Gastrocnemius medialis (tissue), 4 donors: Measurements from ENCODE around the gene HCFC1. TPM values are rescaled to one million over a fixed set of nuclear protein-coding genes. Genes with fewer than 3 reads are reported as not detected.

Source experiments
- ATAC-seq, 2 donors: fragments of 150-250 bp; one replicate each; pipeline ENCODE4 v1.9.1; 2016
- DNase-seq, 2 donors: peaks; one replicate each; pipeline ENCODE4 v3.0.0-alpha.2; 2019
- H3K27ac ChIP-seq, 4 donors: fragments of 200-600 bp; sonication (generic); 1 replicate in 1 of 4; 2 replicates in 3 of 4; pipeline ENCODE4 v1.5.1; 2016 to 2018; ENCODE audit warnings: mild to moderate bottlenecking in 2 of 4, moderate library complexity in 1 of 4
- H3K27me3 ChIP-seq, 3 donors: fragments of 200-600 bp; sonication (generic) in 2 of 3; 1 replicate in 1 of 3; 2 replicates in 2 of 3; pipeline versions ENCODE4 v1.5.1 to v1.6.0; 2016 to 2019; ENCODE audit warnings: mild to moderate bottlenecking in 1 of 3, moderate library complexity in 1 of 3
- H3K36me3 ChIP-seq, 2 donors: fragments of 200-600 bp; sonication (generic) in 1 of 2; one replicate each; pipeline ENCODE4 v1.5.1; 2017 to 2018
- H3K4me1 ChIP-seq, 2 donors: fragments of 200-600 bp; sonication (generic) in 1 of 2; one replicate each; pipeline ENCODE4 v1.5.1; 2016 to 2017; ENCODE audit warnings: mild to moderate bottlenecking in 2 of 2
- H3K4me3 ChIP-seq, 4 donors: fragments of 200-600 bp; sonication (generic) in 3 of 4; 1 replicate in 1 of 4; 2 replicates in 3 of 4; pipeline ENCODE4 v1.5.1; 2016 to 2019; ENCODE audit warnings: mild to moderate bottlenecking in 2 of 4
- H3K9me3 ChIP-seq, 3 donors: fragments of 200-600 bp; sonication (generic) in 2 of 3; 1 replicate in 1 of 3; 2 replicates in 2 of 3; pipeline ENCODE4 v1.5.1; 2016 to 2019
- POLR2A ChIP-seq, 2 donors: fragments of 450-650 bp; IDR thresholded peaks; one replicate each; pipeline ENCODE4 v1.6.1; 2017; ENCODE audit warnings: antibody characterized with exemption in 2 of 2, mild to moderate bottlenecking in 2 of 2, moderate library complexity in 2 of 2
- in situ Hi-C, 4 donors: fragments of 200-750 bp; cut with MboI; loops; one replicate each; pipeline versions ENCODE4 v1.15.0 to v1.8.0; 2017; ENCODE audit warnings: low sequenced_read_pairs in 4 of 4
- intact Hi-C: fragments of 100-400 bp; cut with DNase I; formaldehyde crosslinking; loops from one replicate; pipeline ENCODE4 v1.15.1; 2023; ENCODE audit warnings: low total_unique reads
- total RNA-seq, 4 donors: library from RNA; depleted of rRNA; stranded (reverse); fragments of >200 nt; gene quantifications; one replicate each; pipeline versions ENCODE4 v1.1.0 to v1.2.3, GENCODE V29; 2016
- TF ChIP-seq, protein P1 (sequence below), 5 experiments: fragments of 450-650 bp in 3 of 5; fragments of 200-600 bp in 2 of 5; sonication (generic) in 2 of 5; IDR thresholded peaks in 4 of 5; conservative IDR thresholded peaks in 1 of 5; 1 replicate in 4 of 5; 2 replicates in 1 of 5; pipeline ENCODE4 v1.5.1; 2016 to 2019; ENCODE audit warnings: antibody characterized with exemption in 5 of 5, mild to moderate bottlenecking in 3 of 5, moderate library complexity in 3 of 5

HCFC1 gene
- total RNA-seq, 4 donors from 2014 or later, result 15.9 to 56.4 (median 51.8) TPM

DNA sequence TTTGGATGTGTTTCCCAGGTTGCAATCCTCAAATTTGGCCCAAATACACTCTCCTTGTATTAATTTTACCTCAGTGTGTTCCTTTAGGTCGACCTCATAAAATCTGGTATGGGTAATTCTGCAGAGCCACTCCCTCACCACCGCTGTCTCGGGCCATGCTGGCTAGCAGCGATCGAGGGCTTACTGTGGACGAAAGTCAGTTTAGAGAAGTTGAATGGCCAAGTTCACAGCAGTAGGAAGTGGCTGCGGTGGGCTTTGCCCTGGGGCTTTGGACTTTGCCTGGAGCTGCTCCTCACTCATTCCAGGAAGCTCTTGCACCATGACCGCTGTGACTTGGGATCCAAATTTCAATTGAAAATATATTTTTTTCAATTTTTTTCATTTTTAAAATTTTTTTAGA lies 20.6 kb upstream of the HCFC1 start:
- no peak for TF ChIP-seq POLR2A (IDR thresholded peaks at IDR 0.05)
- TF ChIP-seq, protein P1, sequence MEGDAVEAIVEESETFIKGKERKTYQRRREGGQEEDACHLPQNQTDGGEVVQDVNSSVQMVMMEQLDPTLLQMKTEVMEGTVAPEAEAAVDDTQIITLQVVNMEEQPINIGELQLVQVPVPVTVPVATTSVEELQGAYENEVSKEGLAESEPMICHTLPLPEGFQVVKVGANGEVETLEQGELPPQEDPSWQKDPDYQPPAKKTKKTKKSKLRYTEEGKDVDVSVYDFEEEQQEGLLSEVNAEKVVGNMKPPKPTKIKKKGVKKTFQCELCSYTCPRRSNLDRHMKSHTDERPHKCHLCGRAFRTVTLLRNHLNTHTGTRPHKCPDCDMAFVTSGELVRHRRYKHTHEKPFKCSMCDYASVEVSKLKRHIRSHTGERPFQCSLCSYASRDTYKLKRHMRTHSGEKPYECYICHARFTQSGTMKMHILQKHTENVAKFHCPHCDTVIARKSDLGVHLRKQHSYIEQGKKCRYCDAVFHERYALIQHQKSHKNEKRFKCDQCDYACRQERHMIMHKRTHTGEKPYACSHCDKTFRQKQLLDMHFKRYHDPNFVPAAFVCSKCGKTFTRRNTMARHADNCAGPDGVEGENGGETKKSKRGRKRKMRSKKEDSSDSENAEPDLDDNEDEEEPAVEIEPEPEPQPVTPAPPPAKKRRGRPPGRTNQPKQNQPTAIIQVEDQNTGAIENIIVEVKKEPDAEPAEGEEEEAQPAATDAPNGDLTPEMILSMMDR (IDR thresholded peaks at IDR 0.05 in 4 of 5, conservative IDR thresholded peaks at IDR 0.05 in 1 of 5), result no peak
- intact Hi-C loops (no loop called here), in situ Hi-C loops (no loop called here)
- Histone ChIP-seq H3K27me3 (no peaks in the 10 kb centered on the region), H3K4me3 (no peak overlapping the region), H3K9me3 (no peaks in the 10 kb centered on the region), H3K4me1 (no peaks in the 10 kb centered on the region), H3K36me3 (no peaks in the 10 kb centered on the region), H3K27ac (no peak overlapping the region)
- no peak for DNase-seq
- ATAC-seq, result no peak

DNA sequence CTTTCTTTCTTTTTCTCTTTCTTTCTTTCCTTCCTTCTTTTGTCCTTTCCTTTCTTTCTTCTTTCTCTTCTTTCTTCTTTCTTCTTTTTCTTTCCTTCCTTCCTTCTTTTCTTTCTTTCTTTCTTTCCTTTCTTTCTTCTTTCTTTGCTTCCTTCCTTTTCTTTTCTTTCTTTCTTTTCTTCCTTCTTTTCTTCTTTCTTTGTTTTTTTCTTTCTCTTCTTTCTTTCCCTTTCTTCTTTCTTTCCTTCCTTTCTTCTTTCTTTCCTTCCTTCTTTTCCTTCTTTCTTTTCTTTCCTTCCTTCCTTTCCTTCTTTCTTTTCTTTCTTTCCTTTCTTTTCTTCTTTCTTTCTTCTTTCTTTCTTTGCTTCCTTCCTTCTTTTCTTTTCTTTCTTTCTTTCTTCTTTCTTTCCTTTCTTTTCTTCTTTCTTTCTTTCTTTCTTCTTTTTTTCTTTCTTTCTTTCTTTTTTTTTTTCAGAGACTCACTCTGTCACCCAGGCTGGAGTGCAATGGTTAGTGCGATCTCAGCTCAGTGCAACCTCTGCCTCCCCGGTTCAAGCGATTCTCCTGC lies 19.5 kb upstream of the HCFC1 start:
- Histone ChIP-seq H3K27ac (no peak overlapping the region), H3K9me3 (no peaks in the 10 kb centered on the region), H3K36me3 (no peaks in the 10 kb centered on the region), H3K27me3 (no peaks in the 10 kb centered on the region), H3K4me3 (no peak overlapping the region), H3K4me1 (no peaks in the 10 kb centered on the region)
- DNase-seq, result no peak
- in situ Hi-C loops (no loop called here), intact Hi-C loops (no loop called here)
- ATAC-seq, result no peak
- TF ChIP-seq, protein P1 (IDR thresholded peaks at IDR 0.05 in 4 of 5, conservative IDR thresholded peaks at IDR 0.05 in 1 of 5), result no peak
- TF ChIP-seq POLR2A (IDR thresholded peaks at IDR 0.05), result no peak

DNA sequence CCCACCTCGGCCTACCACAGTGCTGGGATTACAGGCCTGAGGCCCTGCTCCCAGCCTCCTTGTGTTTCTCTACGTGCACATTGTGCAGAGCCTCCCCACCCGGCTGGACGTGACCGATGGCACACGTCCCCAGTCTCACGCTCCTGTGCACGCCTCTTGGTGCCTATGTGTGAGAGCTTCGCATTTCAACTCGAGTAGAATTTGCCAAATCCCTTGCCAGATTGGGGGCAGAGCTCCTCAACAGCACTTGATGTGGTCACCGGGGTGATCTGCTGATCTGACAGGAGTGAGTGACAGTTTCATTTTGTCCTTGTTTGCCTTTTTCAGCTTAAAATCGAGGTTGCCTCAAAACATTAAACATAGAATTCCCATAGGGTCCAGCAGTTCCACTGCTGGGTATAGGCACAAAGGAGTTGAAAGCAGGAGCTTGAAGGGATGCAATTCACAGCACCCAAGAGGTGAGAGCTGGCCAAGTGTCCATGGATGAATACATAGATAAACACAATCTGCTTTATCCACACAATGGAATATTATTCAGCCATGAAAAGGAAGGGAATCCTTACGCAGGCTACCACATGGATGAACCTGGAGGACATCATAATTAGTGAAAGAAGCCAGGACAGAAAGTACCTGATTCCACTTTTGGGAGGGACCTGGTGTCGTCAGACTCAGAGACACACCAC lies 18.5 kb upstream of the HCFC1 start:
- TF ChIP-seq, protein P1 (IDR thresholded peaks at IDR 0.05 in 4 of 5, conservative IDR thresholded peaks at IDR 0.05 in 1 of 5), result no peak
- no peak for TF ChIP-seq POLR2A (IDR thresholded peaks at IDR 0.05)

DNA sequence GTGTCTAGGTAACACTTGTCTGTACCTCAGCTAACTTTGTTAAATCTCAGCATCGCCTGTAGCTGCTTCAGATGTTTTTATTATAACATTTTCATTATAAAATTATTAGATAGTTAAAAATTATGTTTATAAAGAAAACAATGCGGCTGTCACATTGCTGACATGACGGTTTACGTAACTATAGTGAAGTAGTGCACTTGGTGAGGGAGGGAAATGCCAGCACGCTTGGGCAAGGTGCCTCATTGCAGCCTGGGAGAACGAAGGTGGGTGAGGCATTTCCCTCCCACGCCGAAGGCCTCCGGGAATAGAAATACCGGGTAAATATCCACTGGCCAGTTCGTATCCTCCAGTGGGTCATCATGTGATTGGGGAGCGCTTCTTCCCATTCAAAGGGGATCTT lies 16.9 kb upstream of the HCFC1 start:
- in situ Hi-C loops, result no loop called here
- ATAC-seq (no peak), DNase-seq (no peak)
- Histone ChIP-seq H3K4me1 (no peaks in the 10 kb centered on the region), H3K36me3 (no peaks in the 10 kb centered on the region), H3K9me3 (no peaks in the 10 kb centered on the region), H3K27ac (no peak overlapping the region), H3K4me3 (no peak overlapping the region), H3K27me3 (no peaks in the 10 kb centered on the region)
- TF ChIP-seq POLR2A (IDR thresholded peaks at IDR 0.05), result no peak
- TF ChIP-seq, protein P1 (IDR thresholded peaks at IDR 0.05 in 4 of 5, conservative IDR thresholded peaks at IDR 0.05 in 1 of 5), result no peak
- intact Hi-C loops, result no loop called here

More for the DNA sequence above, 18.5 kb upstream of the HCFC1 start:
- no peaks in the 10 kb centered on the region for H3K36me3 ChIP-seq
- in situ Hi-C loops (no loop called here), intact Hi-C loops (no loop called here)
- H3K4me3 ChIP-seq, result no peak overlapping the region
- H3K27ac ChIP-seq, result no peak overlapping the region
- DNase-seq (no peak), ATAC-seq (no peak)
- H3K9me3 ChIP-seq, result no peaks in the 10 kb centered on the region
- no peaks in the 10 kb centered on the region for H3K4me1 ChIP-seq
- H3K27me3 ChIP-seq, result no peaks in the 10 kb centered on the region
